Activated CD8-positive, alpha-beta memory T cell treated with anti-CD3 and anti-CD28 coated beads for 48 hours (primary cell): ENCODE results near the gene DPP4.
"Not testable (repeated sequence)": the region's sequence is repeated elsewhere in the genome, so short reads cannot be mapped to it uniquely, and the experiment has no call there.

Experiments used
- DNase-seq, 3 experiments: peaks; one replicate each; pipeline ENCODE4 v3.0.0-alpha.2; 2020; ENCODE audit warnings: low read depth in 2 of 3, low spot score in 2 of 3

Gene DPP4

DNA sequence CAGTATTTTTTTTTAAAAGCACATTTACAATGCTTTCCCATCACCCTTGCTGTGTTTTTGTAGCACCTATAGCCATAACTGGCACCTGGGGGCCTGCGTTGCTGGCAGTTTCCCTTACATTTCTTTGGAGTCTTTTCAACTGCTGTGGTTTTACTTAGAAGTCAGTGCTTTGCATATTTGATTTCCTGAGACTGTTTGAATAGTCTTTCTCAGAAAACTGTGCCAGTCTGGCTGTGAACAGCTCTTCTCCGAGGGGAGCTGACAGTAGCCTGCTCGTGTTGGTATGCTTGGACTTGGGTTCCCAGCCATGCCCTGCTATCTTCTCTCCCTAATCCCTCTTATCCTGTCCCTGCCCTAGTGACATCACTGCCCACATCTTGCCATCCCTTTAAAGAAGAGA, 81.5 kb downstream of the DPP4 start:
- DNase-seq, result peak in 1 of 3 experiments; percentile 34

DNA sequence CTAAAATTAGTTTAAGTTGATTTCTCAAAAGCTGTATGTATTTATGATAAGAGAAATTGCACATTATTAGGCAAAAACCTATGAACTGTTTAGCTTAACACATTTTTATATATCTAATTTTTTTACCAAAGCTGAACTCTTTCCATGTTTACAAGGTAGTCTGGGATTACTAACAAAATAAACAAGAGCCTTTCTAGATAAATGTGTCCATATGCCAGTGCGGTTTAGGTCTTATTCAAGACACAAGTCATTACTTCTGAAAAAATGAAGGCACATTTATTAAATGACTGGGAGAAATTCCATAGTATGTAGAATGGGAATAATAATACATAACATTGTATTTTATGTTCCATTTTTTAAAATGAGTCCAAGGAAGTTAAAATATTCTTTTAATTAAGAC, 82.0 kb downstream of the DPP4 start:
- DNase-seq, result no peak

- no peak for DNase-seq
Measured at GRCh38 chr2:161990741-161991140, 83.3 kb downstream of the DPP4 start.

DNA sequence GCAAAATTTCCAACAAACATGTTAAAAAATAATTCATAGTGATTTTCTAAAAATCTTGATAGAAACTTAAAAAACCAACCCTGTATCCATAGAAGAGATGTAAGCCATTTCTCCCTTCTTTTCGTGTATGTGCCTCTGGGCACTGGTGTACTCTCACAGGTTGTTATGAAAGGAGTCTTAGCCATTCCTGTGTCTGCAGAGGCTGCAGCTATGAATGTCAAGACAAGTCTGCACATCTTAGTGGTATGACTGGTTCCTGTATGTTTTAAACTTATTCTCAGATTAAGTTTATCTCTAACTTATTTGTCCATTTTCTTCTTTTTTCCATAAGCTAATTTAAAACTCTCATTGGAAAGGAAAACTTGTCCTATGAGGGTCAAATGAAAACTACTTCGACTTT, 84.0 kb downstream of the DPP4 start:
- no peak for DNase-seq

GRCh38 chr2:161988589-161988988, 85.4 kb downstream of the DPP4 start:
- DNase-seq, result no peak

DNA sequence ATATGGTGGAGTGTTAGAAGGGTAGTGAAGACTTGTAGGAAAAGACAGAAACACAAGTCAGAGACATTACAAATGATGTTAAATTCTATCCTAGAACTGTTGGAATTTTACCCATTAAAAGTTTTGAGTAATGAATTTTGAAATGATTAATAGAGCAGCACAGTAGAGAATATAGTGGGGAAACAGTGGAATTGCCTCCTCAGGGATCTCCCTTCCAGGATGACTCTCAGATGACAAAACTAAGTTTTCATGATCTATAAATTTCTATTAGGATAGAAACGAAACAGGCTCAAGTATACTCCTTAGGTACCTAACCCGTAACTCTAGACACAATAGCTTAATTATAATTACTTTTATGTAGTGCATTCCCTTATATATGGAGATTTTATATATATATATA, 86.7 kb downstream of the DPP4 start:
- DNase-seq, result no peak

- DNase-seq, result no peak
Measured at GRCh38 chr2:161983866-161984265, 90.1 kb downstream of the DPP4 start.

DNA sequence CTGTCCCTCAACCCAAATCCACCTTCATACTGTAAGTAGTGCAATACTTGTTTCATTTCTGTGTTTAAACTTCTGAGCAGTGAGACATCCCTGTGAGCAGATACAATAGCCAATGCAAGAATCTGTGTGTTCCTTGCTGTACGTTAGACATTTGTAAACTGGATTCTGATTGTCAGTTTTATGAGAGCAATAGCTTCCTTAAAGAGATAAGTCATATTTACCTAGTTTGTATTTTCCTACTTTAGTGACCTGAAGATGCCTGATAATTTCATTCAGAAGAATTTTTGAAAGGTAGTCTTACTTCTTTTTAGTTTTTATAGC, 90.7 kb downstream of the DPP4 start:
- DNase-seq, result no peak

- no peak for DNase-seq
Measured at GRCh38 chr2:161982548-161983330, 91.3 kb downstream of the DPP4 start.

DNA sequence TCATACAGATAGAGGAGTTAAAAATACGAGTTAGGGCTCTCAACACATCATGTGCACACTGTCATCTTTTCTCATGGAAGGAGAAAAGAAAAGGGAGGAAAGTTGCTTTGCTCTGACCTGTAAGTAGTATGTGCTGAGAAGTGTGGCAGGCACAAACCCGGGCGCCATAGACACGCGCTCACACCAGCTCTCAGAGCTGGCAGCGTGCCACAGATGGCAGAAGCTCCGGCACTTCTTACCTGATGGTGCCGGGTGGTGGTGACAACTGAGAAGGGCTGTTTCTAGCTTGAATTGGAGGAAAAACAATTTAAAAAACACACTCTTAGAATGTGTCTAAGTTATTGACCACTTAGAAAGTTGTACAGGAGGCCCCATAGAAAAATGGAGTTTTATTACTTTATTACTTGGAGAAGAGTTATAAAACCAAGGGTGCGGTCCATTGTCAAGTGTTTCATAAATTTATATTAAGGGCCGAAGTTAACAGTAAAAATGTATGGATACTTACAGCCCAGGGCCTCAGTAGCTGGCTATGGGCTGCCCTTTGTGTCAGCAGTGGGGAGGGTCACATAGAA, 92.2 kb downstream of the DPP4 start:
- DNase-seq, result no peak

DNA sequence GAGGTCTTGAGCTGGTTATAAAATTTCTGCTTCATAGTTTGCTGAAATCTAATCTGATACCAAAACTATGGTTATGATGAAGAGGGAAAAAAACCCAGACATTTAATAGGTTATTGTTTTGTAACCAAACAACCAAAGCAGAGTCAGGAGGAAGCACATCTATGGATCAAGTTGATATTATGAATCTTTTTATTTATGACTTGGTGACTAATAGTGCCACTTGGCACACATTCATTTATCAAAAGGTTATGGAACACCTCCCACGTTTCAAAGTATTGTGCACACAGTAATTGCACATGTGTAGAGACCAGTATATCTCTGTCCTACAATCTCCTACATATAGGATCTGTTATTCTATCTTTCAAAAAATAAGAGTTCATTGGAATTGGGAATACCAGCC, 93.0 kb downstream of the DPP4 start:
- DNase-seq, result no peak

GRCh38 chr2:161979490-161979889, 94.5 kb downstream of the DPP4 start:
- no peak for DNase-seq

DNA sequence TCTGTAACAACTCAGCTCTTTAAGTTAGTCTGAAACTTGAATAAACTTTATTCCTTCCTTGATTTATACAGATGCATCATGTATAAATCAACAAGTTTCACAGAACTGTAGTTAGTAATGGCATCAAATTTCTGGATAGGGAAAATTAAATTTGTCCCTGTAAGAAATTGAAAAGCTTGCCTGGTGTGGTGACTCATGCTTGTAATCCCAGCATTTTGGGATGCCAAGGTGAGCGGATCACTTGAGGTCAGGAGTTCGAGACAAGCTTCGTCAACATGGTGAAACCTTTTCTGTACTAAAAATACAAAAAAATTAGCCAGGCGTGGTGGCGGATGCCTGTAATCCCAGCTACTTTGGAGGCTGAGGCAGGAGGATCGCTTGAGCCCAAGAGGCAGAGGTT, 96.1 kb downstream of the DPP4 start:
- DNase-seq, result not testable (repeated sequence)

GRCh38 chr2:161976917-161977316, 97.1 kb downstream of the DPP4 start:
- no peak for DNase-seq

DNA sequence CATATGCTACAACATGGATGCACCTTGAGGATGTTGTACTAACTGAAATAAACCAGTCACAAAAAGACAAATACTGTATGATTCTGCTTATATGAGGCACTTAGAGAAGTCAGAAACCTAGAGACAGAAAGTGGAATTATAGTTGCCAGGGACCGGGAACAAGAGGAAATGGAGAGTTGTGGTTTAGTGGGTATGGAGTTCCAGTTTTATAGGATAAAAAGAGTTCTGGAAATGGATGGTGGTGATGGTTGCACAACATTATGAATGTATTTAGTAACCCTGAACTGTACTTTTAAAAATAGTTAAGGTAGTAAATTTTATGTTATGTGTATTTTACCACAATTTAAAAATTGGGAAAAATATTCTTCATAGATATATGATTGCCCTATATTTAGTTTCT, 97.7 kb downstream of the DPP4 start:
- DNase-seq, result no peak

- DNase-seq, result no peak
Measured at GRCh38 chr2:161975813-161976160, 98.2 kb downstream of the DPP4 start.

DNA sequence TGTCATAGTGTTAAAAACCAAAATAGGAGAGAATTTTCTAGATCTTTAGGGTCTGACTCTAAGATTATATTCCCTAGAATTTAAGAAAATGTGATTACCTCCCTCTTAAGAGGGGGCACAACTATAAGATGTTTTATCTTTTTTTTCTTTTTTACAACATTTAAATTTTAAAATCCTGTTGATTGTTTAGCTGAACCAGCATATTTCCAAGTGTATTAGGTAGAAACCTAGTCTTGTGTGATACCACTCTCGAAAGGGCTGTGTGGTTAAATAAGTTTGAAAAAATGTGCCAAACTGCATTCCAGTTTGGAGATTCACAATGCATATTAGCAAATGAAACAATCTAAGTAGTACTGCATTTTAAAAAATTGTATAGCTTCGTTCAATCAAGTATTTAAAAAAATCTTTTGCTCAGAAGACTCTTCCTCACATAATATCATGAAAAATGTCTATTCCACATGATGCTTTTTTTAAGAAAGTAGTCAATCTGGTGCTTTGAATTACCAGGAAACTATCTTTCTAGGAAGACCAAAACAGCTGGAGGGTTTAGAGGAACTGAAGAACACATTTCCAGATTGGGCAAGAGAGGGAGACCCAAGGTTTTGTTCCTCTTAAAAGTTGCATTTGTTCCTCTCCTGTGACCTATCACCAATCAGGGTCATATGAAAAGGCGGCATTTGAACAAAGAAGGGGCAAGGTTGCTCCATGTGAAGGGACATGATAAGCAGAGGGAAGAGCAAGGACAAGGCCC, 98.8 kb downstream of the DPP4 start:
- DNase-seq, result no peak

DNA sequence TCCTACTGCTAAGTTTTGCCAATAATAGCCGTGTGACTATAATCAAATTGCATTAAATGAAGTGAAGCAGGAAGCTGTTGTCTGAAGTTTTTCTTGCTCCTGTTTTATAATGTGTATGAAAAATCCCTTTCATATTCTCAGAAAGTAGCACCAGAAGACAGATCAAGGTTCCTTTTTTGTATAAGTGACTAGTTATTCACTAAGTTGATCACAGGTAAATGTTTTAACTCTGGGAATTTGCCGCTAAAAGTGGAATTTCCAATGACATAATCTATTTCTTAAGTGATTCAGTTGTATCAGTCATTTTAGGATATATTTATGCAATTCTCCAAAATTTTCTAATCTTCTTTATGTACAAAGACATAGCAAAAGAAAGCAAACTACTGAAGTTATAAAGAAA, 99.6 kb downstream of the DPP4 start:
- no peak for DNase-seq

GRCh38 chr2:161972866-161973265, 101.1 kb downstream of the DPP4 start:
- DNase-seq, result no peak

GRCh38 chr2:161972232-161972631, 101.8 kb downstream of the DPP4 start:
- no peak for DNase-seq

- DNase-seq, result no peak
Measured at GRCh38 chr2:161971551-161971950, 102.5 kb downstream of the DPP4 start.

- DNase-seq, result no peak
Measured at GRCh38 chr2:161969159-161969558, 104.9 kb downstream of the DPP4 start.

GRCh38 chr2:161965994-161966393, 108.0 kb downstream of the DPP4 start:
- no peak for DNase-seq
